Vagina (tissue), 2 donors: ENCODE data around the gene GPR33. TPM values are rescaled to one million over a fixed set of nuclear protein-coding genes. Genes with fewer than 3 reads are reported as not detected.
"Not testable (repeated sequence)": the region's sequence is repeated elsewhere in the genome, so short reads cannot be mapped to it uniquely, and the experiment has no call there.

Source experiments
- DNase-seq, 2 donors: peaks; one replicate each; pipeline ENCODE4 v3.0.0-alpha.2; 2017; ENCODE audit errors: extremely low spot score in 2 of 2
- H3K27ac ChIP-seq: fragments of 200-600 bp; sonication (generic); one replicate; pipeline ENCODE4 v1.5.1; 2019
- H3K27me3 ChIP-seq: fragments of 200-600 bp; sonication (generic); one replicate; pipeline ENCODE4 v1.5.1; 2019
- H3K36me3 ChIP-seq, 2 donors: fragments of 200-600 bp; sonication (generic); one replicate each; pipeline ENCODE4 v1.5.1; 2017 to 2019
- H3K4me1 ChIP-seq: fragments of 200-600 bp; sonication (generic); one replicate; pipeline ENCODE4 v1.5.1; 2019
- H3K4me3 ChIP-seq, 2 donors: fragments of 200-600 bp; sonication (generic); 1 replicate in 1 of 2; 2 replicates in 1 of 2; pipeline ENCODE4 v1.5.1; 2016 to 2019
- H3K9me3 ChIP-seq: fragments of 200-600 bp; sonication (generic); one replicate; pipeline ENCODE4 v1.5.1; 2019
- POLR2A ChIP-seq, 2 donors: fragments of 450-650 bp; IDR thresholded peaks; one replicate each; pipeline ENCODE4 v1.6.1; 2017; ENCODE audit warnings: antibody characterized with exemption in 2 of 2, mild to moderate bottlenecking in 2 of 2, moderate library complexity in 2 of 2
- POLR2AphosphoS5 ChIP-seq, 2 donors: sonication (generic); formaldehyde crosslinking; IDR thresholded peaks; one replicate each; pipeline ENCODE4 v1.9.0; 2017; ENCODE audit warnings: antibody characterized with exemption in 2 of 2, mild to moderate bottlenecking in 2 of 2, low read depth in 1 of 2; ENCODE audit not compliant: insufficient read depth in 1 of 2
- intact Hi-C: fragments of 100-400 bp; cut with DNase I; formaldehyde crosslinking; loops from one replicate; pipeline ENCODE4 v1.15.1; 2023
- total RNA-seq: library from RNA; depleted of rRNA; stranded (reverse); fragments of >200 nt; gene quantifications from one replicate; pipeline ENCODE4 v1.2.3, GENCODE V29; 2016
- TF ChIP-seq, protein P1 (sequence below), 3 experiments: fragments of 450-650 bp in 2 of 3; fragments of 200-600 bp in 1 of 3; sonication (generic) in 1 of 3; IDR thresholded peaks; one replicate each; pipeline ENCODE4 v1.5.1; 2017 to 2019; ENCODE audit warnings: antibody characterized with exemption in 3 of 3, mild to moderate bottlenecking in 2 of 3, moderate library complexity in 2 of 3

GPR33 gene
- total RNA-seq, 1 donor from 2014 or later, result not detected

- intact Hi-C loops, result no loop called here
- no peak for TF ChIP-seq POLR2AphosphoS5 (IDR thresholded peaks at IDR 0.05; ENCODE audit: insufficient read depth in 1 of 2, low read depth in 1 of 2)
- TF ChIP-seq, protein P1, sequence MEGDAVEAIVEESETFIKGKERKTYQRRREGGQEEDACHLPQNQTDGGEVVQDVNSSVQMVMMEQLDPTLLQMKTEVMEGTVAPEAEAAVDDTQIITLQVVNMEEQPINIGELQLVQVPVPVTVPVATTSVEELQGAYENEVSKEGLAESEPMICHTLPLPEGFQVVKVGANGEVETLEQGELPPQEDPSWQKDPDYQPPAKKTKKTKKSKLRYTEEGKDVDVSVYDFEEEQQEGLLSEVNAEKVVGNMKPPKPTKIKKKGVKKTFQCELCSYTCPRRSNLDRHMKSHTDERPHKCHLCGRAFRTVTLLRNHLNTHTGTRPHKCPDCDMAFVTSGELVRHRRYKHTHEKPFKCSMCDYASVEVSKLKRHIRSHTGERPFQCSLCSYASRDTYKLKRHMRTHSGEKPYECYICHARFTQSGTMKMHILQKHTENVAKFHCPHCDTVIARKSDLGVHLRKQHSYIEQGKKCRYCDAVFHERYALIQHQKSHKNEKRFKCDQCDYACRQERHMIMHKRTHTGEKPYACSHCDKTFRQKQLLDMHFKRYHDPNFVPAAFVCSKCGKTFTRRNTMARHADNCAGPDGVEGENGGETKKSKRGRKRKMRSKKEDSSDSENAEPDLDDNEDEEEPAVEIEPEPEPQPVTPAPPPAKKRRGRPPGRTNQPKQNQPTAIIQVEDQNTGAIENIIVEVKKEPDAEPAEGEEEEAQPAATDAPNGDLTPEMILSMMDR (IDR thresholded peaks at IDR 0.05), result no peak
- no peak for TF ChIP-seq POLR2A (IDR thresholded peaks at IDR 0.05)
- H3K4me1 ChIP-seq, result peaks cover 8% of the 10 kb centered on the region
- no peak overlapping the region for H3K4me3 ChIP-seq
- H3K36me3 ChIP-seq, result no peaks in the 10 kb centered on the region
- H3K9me3 ChIP-seq, result no peaks in the 10 kb centered on the region
- no peak overlapping the region for H3K27ac ChIP-seq
- DNase-seq, result no peak
- no peaks in the 10 kb centered on the region for H3K27me3 ChIP-seq
Observed at GRCh38 chr14:31439561-31439960, 48.3 kb downstream of the GPR33 start.

DNA sequence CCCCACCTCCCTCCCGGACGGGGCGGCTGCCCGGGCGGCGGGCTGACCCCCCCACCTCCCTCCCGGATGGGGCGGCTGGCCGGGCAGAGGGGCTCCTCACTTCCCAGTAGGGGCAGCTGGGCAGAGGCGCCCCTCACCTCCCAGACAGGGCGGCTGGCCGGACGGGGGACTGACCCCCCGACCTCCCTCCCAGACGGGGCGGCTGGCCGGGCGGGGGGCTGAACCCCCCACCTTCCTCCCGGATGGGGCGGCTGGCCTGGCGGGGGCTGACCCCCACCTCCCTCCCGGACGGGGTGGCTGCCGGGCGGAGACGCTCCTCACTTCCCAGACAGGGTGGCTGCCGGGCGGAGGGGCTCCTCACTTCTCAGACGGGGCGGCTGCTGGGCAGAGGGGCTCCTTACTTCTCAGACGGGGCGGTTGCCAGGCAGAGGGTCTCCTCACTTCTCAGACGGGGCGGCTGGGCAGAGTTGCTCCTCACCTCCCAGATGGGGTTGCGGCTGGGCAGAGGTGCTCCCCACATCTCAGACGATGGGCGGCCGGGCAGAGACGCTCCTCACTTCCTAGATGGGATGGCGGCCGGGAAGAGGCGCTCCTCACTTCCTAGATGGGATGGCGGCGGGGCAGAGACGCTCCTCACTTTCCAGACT is 50.7 kb downstream of the GPR33 start:
- H3K9me3 ChIP-seq, H3K36me3 ChIP-seq, DNase-seq, intact Hi-C loops, H3K4me1 ChIP-seq, H3K27me3 ChIP-seq, H3K27ac ChIP-seq, H3K4me3 ChIP-seq: not testable (repeated sequence)

DNA sequence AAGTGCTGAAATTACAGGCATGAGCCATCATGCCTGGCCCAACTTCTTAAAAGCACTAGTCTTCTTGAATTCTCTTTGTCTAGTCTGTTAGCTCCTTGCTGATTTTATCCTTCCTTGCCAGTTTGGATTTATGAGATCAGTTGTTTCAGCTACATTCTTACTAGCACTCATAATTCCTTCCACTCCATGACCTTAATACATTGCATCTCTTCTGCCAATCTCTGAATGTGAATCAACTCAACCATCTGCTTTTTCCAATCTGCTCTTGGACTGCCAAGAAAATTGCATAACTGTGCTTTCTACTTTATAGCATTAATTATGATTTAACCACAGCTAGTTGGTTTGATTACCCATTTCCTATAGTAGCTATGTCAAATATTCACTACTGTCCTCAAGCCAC is 52.6 kb downstream of the GPR33 start:
- TF ChIP-seq POLR2AphosphoS5 (IDR thresholded peaks at IDR 0.05; ENCODE audit: insufficient read depth in 1 of 2, low read depth in 1 of 2), result peak in 1 of 2 donors; percentile 30
- TF ChIP-seq, protein P1 (IDR thresholded peaks at IDR 0.05), result no peak
- no peaks in the 10 kb centered on the region for H3K27me3 ChIP-seq
- H3K9me3 ChIP-seq, result no peaks in the 10 kb centered on the region
- H3K4me3 ChIP-seq, result no peak overlapping the region
- H3K36me3 ChIP-seq, result no peaks in the 10 kb centered on the region
- intact Hi-C loops, result no loop called here
- no peak for DNase-seq
- H3K4me1 ChIP-seq, result peaks cover 8% of the 10 kb centered on the region
- H3K27ac ChIP-seq, result no peak overlapping the region

Other genes starting within 250 kb of the GPR33 start
- gene HEATR5A, start 67.5 kb downstream of the GPR33 start, total RNA-seq, result 16.9 TPM
- gene DTD2, start 30.5 kb downstream of the GPR33 start, total RNA-seq, result 31.7 TPM
- 8.6 TPM for gene NUBPL, start 73.4 kb upstream of the GPR33 start, total RNA-seq